ENCODE results near the gene OR6N1.

OR6N1 gene

GRCh38 chr1:158752155-158752712 is 19.8 kb downstream of the OR6N1 start:
- no peak for DNase-seq (ENCODE audit: low spot score)

- no peak for DNase-seq (ENCODE audit: low spot score)
Measured at GRCh38 chr1:158735848-158736247, 36.1 kb downstream of the OR6N1 start.

- no peak for DNase-seq (ENCODE audit: low spot score)
Measured at GRCh38 chr1:158732524-158732923, 39.5 kb downstream of the OR6N1 start.

GRCh38 chr1:158731707-158732106 is 40.3 kb downstream of the OR6N1 start:
- no peak for DNase-seq (ENCODE audit: low spot score)

DNA sequence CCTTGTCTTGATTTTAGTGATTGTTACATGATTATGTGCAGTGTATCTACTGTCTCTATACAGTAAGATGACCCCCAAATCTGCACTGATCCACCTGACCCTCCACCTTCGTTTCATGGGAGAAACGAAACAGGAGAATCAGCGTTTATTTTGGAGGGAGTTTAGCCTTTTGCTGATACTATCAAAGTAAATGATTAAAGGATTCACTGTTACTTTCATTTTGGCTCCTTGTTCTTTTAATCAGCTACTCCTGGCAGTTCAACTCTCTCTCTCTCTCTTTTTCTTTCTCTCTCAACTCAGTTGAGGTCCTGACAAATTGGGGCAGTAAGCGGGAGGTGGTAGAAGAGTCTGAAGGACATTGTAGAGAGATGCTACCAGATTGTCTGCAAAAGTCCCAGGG is 41.5 kb downstream of the OR6N1 start:
- DNase-seq (ENCODE audit: low spot score): no peak

DNA sequence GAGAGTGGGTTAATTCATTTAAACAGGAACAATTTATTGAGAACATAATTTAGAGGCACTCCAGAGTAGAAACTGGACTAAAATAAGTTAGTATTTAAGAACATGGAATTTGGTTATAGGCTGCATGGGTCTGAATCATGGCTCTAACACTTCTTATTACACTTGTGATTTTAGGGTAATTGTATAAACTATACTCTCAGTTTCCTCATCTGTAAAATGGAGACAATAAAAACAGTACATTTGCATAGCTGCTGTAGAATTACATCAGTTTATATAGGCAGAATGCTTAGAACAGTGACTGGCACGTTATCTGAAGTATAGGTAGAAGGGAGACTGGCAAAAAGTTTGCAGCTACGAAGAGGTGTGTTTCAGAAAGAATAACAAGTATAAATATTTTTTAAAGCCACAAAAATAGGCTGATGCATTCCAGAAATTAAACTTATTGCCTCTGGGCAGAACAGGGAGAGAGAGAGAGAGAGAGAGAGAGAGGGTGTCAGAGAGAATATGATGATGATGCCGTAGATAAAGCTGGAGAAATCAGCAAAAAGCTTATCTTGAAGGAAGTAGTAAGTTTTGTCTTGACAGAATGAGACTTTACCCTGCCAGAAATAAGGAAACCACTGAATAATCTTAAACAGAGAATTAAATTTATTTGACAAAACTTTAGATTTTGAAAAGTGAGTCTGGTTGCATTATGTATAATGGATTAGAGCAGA is 43.3 kb downstream of the OR6N1 start:
- DNase-seq (ENCODE audit: low spot score): no peak

- no peak for DNase-seq (ENCODE audit: low spot score)
Measured at GRCh38 chr1:158724442-158724841, 47.6 kb downstream of the OR6N1 start.

DNA sequence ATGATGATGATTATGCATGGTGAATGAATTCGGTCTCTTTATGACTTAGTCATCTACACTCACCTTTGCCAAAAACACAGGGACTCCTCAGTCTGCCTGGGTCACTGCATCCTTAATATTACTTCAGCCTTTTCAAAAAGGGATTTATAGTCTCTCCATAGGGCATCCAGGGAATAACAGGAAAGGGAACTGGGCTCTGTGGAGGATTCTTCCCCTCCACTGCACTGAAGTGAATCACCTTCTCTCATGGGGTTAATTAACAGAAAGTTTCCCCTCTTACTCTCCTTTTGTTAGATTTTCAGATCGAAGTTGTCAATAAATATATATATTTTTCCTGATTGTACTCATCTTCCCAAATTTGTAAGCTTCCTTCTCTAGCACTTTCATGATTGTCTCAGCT is 51.4 kb downstream of the OR6N1 start, which contains the start of gene OR6K3:
TSS of gene OR6K3 (minus strand) at position 101 of the 400 bp plus-strand sequence. CDS start 2,605 bp downstream, outside the sequence.
- no peak for DNase-seq (ENCODE audit: low spot score)

DNA sequence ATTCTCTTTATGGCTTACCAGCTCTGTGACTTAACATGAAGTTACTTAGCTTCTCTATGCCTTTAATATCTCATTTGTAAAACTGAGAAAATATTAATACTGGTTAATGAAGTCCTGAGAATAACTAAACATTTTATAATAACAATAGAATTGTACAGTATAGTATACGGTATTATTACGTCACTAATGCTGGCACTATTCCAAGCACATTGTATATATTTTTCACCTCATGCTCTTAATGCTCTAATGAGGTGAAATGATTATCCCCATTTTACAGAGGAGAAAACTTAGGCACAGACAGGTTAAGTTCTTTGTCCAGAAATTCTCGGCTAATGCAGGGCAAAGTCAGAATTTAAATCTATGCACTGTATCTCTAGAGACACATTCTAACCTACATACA is 52.3 kb downstream of the OR6N1 start:
- no peak for DNase-seq (ENCODE audit: low spot score)

DNA sequence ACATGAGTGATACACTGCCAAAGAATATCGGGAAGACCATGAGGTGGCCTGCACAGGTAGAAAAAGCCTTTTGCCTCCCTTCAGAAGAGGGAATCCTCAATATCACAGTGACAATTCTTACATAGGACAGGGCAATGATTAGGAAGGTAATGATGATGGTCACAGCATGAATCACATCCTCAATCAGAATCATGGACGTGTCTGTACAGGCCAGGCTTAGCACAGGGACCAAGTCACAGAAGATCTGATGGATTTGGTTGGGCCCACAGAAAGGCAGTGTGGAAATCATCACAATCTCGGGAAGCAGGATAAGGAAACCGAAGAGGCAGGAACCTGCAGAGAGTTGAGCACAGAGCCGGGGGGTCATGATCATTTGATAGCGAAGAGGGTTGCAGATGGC is 54.7 kb downstream of the OR6N1 start:
- DNase-seq (ENCODE audit: low spot score): no peak

GRCh38 chr1:158716335-158716734 is 55.7 kb downstream of the OR6N1 start:
- DNase-seq (ENCODE audit: low spot score): no peak

- DNase-seq (ENCODE audit: low spot score): no peak
Measured at GRCh38 chr1:158714754-158715153, 57.2 kb downstream of the OR6N1 start.

All from kidney capillary endothelial cell (primary cell).